Stimulated activated naive CD8-positive, alpha-beta T cell treated with anti-CD3 and anti-CD28 coated beads, Interleukin-15, Interleukin-2, amounts not matched to agents 100 ng/mL and 50 ng/mL, for 24 hours (primary cell): ENCODE results near the gene NR6A1.
A peak's percentile ranks its signal among the peaks of the same experiment; 100 is the strongest.

Experiments used
- H3K27ac Mint-ChIP-seq: one replicate; pipeline ENCODE4 v1.8.0; 2021; ENCODE audit warnings: mild to moderate bottlenecking, mixed read lengths
- H3K27me3 Mint-ChIP-seq: one replicate; pipeline ENCODE4 v1.8.0; 2021; ENCODE audit warnings: mixed read lengths
- H3K36me3 Mint-ChIP-seq: one replicate; pipeline ENCODE4 v1.8.0; 2021; ENCODE audit warnings: low read depth, mixed read lengths
- H3K4me1 Mint-ChIP-seq: one replicate; pipeline ENCODE4 v1.8.0; 2021; ENCODE audit warnings: low read depth, mixed read lengths
- H3K4me3 Mint-ChIP-seq: one replicate; pipeline ENCODE4 v1.8.0; 2021; ENCODE audit warnings: mild to moderate bottlenecking, mixed read lengths
- H3K9me3 Mint-ChIP-seq: one replicate; pipeline ENCODE4 v1.8.0; 2021; ENCODE audit warnings: mixed read lengths

Gene NR6A1

DNA sequence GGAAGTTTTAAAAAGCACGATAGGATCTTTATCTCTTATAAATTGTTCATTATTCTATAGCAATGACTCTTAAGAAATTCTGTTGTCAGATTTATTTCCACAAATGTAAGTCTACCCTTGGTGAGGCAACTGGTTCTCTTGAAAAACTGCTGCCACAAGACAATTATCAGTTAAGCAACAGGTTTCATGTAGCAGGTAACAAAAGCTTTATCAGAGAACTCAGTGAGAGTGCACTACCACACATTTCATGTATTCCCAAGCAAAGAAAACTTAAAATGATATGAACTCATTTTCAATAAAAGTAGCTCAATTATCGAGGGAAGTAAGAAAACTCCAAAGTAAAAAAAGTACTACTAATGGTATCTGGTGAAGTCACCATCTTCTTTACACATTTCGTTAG is 9.4 kb downstream of the NR6A1 start:
- peaks cover 83% of the 10 kb centered on the region for H3K27me3 Mint-ChIP-seq
- H3K4me1 Mint-ChIP-seq, result peaks cover 7% of the 10 kb centered on the region
- no peaks in the 10 kb centered on the region for H3K9me3 Mint-ChIP-seq
- H3K4me3 Mint-ChIP-seq, result no peak overlapping the region
- no peak overlapping the region for H3K27ac Mint-ChIP-seq
- H3K36me3 Mint-ChIP-seq, result no peaks in the 10 kb centered on the region

- Mint-ChIP-seq H3K9me3 (no peaks in the 10 kb centered on the region), H3K36me3 (no peaks in the 10 kb centered on the region), H3K27ac (no peak overlapping the region), H3K4me1 (peaks cover 7% of the 10 kb centered on the region), H3K27me3 (peaks cover 83% of the 10 kb centered on the region), H3K4me3 (no peak overlapping the region)
Observed at GRCh38 chr9:124761196-124761595, 9.9 kb downstream of the NR6A1 start.

- H3K4me1 Mint-ChIP-seq, result peaks cover 7% of the 10 kb centered on the region
- H3K9me3 Mint-ChIP-seq, result no peaks in the 10 kb centered on the region
- no peak overlapping the region for H3K4me3 Mint-ChIP-seq
- no peak overlapping the region for H3K27ac Mint-ChIP-seq
- H3K27me3 Mint-ChIP-seq, result peaks cover 83% of the 10 kb centered on the region
- no peaks in the 10 kb centered on the region for H3K36me3 Mint-ChIP-seq
Observed at GRCh38 chr9:124760719-124761118, 10.4 kb downstream of the NR6A1 start.

DNA sequence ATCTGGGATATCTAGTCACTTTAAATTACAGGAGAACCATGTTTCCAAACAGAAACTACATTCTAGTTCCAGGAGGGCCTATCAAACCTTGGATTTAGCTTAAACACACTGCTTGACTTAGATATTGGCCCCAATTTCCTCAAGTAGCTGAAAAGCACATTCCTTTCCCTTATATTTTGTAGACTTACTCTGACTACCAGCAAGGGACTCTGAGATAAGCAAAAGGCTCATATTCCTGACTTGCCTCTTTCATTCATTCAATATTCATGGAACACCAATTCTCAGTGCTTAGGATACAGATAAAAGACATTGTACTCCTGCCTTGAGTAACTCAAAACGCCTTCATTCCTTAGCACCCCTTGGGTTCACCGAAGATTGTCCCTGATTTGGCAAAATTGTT is 11.8 kb downstream of the NR6A1 start:
- no peak overlapping the region for H3K27ac Mint-ChIP-seq
- H3K4me3 Mint-ChIP-seq, result no peak overlapping the region
- peaks cover 87% of the 10 kb centered on the region for H3K27me3 Mint-ChIP-seq
- no peaks in the 10 kb centered on the region for H3K36me3 Mint-ChIP-seq
- H3K4me1 Mint-ChIP-seq, result peaks cover 19% of the 10 kb centered on the region
- no peaks in the 10 kb centered on the region for H3K9me3 Mint-ChIP-seq

GRCh38 chr9:124758691-124759090 is 12.4 kb downstream of the NR6A1 start:
- peaks cover 21% of the 10 kb centered on the region for H3K4me1 Mint-ChIP-seq
- no peaks in the 10 kb centered on the region for H3K9me3 Mint-ChIP-seq
- no peak overlapping the region for H3K27ac Mint-ChIP-seq
- no peak overlapping the region for H3K4me3 Mint-ChIP-seq
- H3K27me3 Mint-ChIP-seq, result peaks cover 84% of the 10 kb centered on the region
- H3K36me3 Mint-ChIP-seq, result no peaks in the 10 kb centered on the region

DNA sequence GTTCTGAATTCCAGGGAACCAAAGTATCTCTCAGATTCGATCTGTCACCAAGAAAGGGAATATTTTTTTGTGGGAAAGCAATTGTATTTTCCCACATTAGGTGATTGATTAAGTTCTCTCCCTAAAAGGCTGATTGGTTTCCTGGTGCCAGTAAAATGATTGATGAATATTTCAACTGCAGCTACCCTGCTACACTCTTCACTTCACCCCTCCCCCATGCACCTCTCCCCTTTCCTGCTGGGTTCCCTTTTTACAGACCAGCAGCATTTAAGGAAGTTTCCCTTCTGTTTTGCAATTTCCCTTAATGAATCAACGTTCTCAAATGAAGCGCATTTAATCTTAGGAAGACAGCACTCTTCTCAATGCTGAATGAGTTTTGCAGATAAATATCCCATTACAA is 13.1 kb downstream of the NR6A1 start:
- no peak overlapping the region for H3K4me3 Mint-ChIP-seq
- peaks cover 21% of the 10 kb centered on the region for H3K4me1 Mint-ChIP-seq
- no peaks in the 10 kb centered on the region for H3K9me3 Mint-ChIP-seq
- H3K27ac Mint-ChIP-seq, result no peak overlapping the region
- H3K27me3 Mint-ChIP-seq, result peaks cover 81% of the 10 kb centered on the region
- H3K36me3 Mint-ChIP-seq, result no peaks in the 10 kb centered on the region

DNA sequence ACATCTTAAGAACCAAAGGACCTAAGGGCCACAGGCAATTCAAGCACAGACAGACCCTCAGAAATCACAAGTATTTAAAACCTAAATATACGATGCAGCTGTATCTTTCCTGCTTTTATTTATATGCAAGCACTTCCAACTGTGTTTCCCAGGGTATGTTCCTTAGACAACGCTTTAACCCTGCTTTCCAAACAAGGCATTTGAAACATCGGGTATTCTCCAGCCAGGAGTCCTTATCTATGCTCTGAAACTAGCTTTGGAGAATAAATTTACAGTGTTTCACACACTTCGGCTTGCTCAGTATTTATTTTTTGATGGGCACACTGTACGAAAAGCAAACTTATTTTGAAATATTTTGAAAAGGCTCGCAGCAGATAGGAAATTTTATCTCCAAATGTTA is 13.5 kb downstream of the NR6A1 start:
- H3K27me3 Mint-ChIP-seq, result peaks cover 80% of the 10 kb centered on the region
- H3K4me1 Mint-ChIP-seq, result peaks cover 21% of the 10 kb centered on the region
- no peaks in the 10 kb centered on the region for H3K36me3 Mint-ChIP-seq
- no peak overlapping the region for H3K4me3 Mint-ChIP-seq
- H3K27ac Mint-ChIP-seq, result no peak overlapping the region
- no peaks in the 10 kb centered on the region for H3K9me3 Mint-ChIP-seq

DNA sequence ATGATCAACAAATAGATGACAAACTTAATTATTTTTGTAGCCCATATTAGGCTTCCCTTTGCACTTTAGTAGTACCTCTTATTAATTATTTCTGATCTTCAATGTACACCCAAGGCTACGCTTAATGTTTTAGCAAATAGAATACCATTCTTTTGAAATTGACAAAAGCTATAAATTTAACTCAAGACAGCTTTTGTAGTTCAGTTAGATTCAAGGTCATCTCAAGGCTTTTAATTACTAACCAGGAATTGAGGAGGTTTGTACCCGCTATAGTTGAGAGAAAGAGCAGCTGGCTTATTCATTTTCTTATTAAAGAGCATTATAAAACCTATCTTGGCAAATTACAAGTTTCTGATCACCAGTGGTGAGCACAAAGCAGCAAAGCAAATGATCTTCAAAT is 15.1 kb downstream of the NR6A1 start:
- Mint-ChIP-seq H3K36me3 (no peaks in the 10 kb centered on the region), H3K4me1 (peaks cover 21% of the 10 kb centered on the region), H3K27me3 (peaks cover 73% of the 10 kb centered on the region), H3K4me3 (no peak overlapping the region), H3K27ac (no peak overlapping the region), H3K9me3 (no peaks in the 10 kb centered on the region)

GRCh38 chr9:124755061-124755460 is 16.1 kb downstream of the NR6A1 start:
- Mint-ChIP-seq H3K9me3 (no peaks in the 10 kb centered on the region), H3K4me1 (peaks cover 21% of the 10 kb centered on the region), H3K36me3 (no peaks in the 10 kb centered on the region), H3K4me3 (no peak overlapping the region), H3K27ac (peak overlapping the region; percentile 74), H3K27me3 (peaks cover 74% of the 10 kb centered on the region)

DNA sequence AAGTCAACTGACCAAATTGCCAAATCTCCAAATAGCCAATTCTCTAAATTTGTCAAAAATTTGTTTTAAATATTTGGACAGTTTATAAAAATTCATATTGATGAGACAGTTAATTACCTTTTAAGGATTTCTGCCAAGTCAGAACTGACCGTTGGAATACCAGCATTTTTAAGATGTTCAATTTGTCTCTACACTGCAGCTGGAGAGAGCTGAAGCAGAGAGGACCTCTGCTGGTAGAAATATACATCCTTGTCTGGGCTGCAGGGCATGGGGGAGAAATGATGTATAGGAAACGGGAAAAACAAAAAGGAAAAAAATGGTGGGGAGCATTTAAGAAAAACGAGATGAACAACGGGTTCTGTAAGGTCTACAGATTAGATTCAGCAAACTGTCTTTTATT is 16.8 kb downstream of the NR6A1 start:
- Mint-ChIP-seq H3K27ac (no peak overlapping the region), H3K36me3 (no peaks in the 10 kb centered on the region), H3K4me1 (peaks cover 21% of the 10 kb centered on the region), H3K4me3 (no peak overlapping the region), H3K27me3 (peaks cover 76% of the 10 kb centered on the region), H3K9me3 (no peaks in the 10 kb centered on the region)

GRCh38 chr9:124752967-124753366 is 18.1 kb downstream of the NR6A1 start:
- peaks cover 17% of the 10 kb centered on the region for H3K4me1 Mint-ChIP-seq
- H3K4me3 Mint-ChIP-seq, result no peak overlapping the region
- H3K27ac Mint-ChIP-seq, result no peak overlapping the region
- H3K27me3 Mint-ChIP-seq, result peaks cover 65% of the 10 kb centered on the region
- no peaks in the 10 kb centered on the region for H3K9me3 Mint-ChIP-seq
- H3K36me3 Mint-ChIP-seq, result no peaks in the 10 kb centered on the region

DNA sequence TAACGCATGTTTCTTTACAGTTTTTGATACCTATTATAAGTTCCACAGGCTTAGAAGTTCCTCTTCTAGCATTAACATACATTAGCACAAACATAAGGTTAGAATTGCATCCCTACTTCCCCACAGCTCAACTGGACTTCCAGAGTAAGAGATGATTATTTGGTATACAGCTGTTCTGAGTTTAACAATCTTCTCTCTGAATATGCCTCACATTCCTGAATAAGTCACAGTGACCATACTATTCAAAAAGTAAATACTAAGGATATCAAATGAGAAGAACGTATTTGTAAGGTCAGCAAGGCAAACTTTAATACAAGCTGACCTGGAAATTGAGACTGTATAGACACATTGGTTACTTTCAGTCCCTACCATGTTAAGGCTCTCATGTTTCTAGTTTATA is 21.3 kb downstream of the NR6A1 start:
- peaks cover 48% of the 10 kb centered on the region for H3K27me3 Mint-ChIP-seq

DNA sequence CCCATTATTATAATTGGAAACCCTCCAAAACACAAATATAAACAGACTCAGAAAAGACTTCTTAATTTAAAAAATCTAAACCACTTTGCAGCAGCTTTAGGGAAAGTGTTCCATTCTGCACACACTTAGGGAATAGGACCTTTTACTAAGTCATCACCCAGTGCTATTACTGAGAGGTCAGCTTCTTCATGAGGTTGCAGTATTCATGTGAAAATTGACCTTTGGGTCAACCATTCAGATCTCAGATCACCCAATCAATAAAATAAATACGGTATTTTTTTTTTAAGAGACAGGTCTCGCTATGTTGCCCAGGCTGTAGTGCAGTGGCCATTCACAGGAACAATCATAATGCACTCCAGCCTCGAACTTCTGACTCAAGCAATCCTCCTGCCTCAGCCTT is 21.8 kb downstream of the NR6A1 start:
- H3K9me3 Mint-ChIP-seq, result no peaks in the 10 kb centered on the region
- H3K36me3 Mint-ChIP-seq, result no peaks in the 10 kb centered on the region
- no peak overlapping the region for H3K4me3 Mint-ChIP-seq
- peaks cover 43% of the 10 kb centered on the region for H3K27me3 Mint-ChIP-seq
- peaks cover 1% of the 10 kb centered on the region for H3K4me1 Mint-ChIP-seq
- H3K27ac Mint-ChIP-seq, result no peak overlapping the region

More for the DNA sequence above, 21.3 kb downstream of the NR6A1 start:
- no peaks in the 10 kb centered on the region for H3K9me3 Mint-ChIP-seq
- no peak overlapping the region for H3K4me3 Mint-ChIP-seq
- H3K27ac Mint-ChIP-seq, result no peak overlapping the region
- H3K4me1 Mint-ChIP-seq, result peaks cover 6% of the 10 kb centered on the region
- no peaks in the 10 kb centered on the region for H3K36me3 Mint-ChIP-seq

DNA sequence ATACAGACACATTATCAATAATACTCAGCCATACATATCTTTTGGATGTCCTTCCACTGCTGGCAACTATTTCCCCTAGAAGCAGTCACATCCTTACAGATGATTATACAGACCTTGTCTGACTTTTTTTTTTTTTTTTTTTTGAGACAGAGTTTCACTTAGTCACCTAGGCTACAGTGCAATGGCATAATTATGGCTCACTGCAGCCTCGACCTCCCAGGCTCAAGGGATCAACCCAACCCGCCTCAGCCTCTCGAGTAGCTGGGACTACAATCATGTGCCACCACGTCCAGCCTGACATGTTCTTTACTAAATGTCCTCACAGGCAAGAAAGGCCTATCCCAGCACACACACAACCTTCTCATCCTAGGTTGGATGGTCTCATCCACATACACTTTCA is 24.0 kb downstream of the NR6A1 start:
- Mint-ChIP-seq H3K36me3 (no peaks in the 10 kb centered on the region), H3K27me3 (peaks cover 30% of the 10 kb centered on the region), H3K27ac (no peak overlapping the region), H3K4me3 (no peak overlapping the region), H3K4me1 (peaks cover 8% of the 10 kb centered on the region), H3K9me3 (no peaks in the 10 kb centered on the region)

GRCh38 chr9:124743686-124744348 is 27.3 kb downstream of the NR6A1 start:
- H3K4me1 Mint-ChIP-seq, result peaks cover 8% of the 10 kb centered on the region
- no peaks in the 10 kb centered on the region for H3K9me3 Mint-ChIP-seq
- no peak overlapping the region for H3K4me3 Mint-ChIP-seq
- peaks cover 15% of the 10 kb centered on the region for H3K27me3 Mint-ChIP-seq
- H3K36me3 Mint-ChIP-seq, result no peaks in the 10 kb centered on the region
- H3K27ac Mint-ChIP-seq, result no peak overlapping the region

DNA sequence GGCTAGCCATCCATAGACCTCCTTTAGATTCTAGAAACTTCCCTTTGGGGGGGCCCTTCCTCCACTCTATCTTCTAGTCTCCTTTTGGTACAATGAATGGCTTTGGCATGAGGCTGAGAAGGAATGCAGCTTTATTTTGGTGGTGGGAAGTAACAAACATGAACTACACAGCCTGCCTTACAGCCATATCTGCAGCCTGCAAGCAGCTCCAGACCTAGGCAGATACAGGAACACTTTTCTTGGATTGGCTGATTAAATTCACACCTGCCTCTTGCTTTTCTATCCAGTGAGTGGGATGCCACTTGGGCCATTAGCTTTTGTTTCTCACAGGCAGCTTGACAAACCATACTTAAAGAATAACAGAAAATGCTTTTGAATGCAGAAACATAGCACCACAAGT is 28.2 kb downstream of the NR6A1 start:
- Mint-ChIP-seq H3K4me1 (peaks cover 8% of the 10 kb centered on the region), H3K27ac (no peak overlapping the region), H3K9me3 (no peaks in the 10 kb centered on the region), H3K4me3 (no peak overlapping the region), H3K27me3 (peaks cover 12% of the 10 kb centered on the region), H3K36me3 (no peaks in the 10 kb centered on the region)
